HG02571 (cell line): ENCODE data around the gene MPO.

Experiments
- ATAC-seq: cut with Tn5 transposase; IDR thresholded peaks from one replicate; pipeline ENCODE4 v1.9.1; 2021; ENCODE audit warnings: mild to moderate bottlenecking, moderate library complexity; ENCODE audit not compliant: unreplicated experiment

Gene MPO

DNA sequence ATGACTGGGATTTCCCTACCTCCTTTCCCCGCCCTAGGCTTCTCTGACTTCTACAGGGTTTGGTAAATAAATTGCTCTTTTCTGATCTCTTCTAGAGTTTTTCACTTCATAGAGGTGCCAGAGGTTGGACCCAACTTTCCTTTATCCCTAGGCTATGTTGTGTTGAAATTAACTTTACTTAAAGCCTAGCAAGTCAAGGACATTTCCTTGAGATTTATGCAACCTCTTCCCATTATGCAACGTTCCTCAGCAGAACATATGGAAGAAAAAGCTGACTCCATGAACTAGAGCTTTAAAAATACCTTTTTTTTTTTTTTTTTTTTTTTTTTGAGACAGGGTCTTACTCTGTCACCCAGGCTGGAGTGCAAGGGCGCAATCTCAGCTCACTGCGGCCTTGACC lies 15.5 kb downstream of the MPO start:
- ATAC-seq, result no peak

DNA sequence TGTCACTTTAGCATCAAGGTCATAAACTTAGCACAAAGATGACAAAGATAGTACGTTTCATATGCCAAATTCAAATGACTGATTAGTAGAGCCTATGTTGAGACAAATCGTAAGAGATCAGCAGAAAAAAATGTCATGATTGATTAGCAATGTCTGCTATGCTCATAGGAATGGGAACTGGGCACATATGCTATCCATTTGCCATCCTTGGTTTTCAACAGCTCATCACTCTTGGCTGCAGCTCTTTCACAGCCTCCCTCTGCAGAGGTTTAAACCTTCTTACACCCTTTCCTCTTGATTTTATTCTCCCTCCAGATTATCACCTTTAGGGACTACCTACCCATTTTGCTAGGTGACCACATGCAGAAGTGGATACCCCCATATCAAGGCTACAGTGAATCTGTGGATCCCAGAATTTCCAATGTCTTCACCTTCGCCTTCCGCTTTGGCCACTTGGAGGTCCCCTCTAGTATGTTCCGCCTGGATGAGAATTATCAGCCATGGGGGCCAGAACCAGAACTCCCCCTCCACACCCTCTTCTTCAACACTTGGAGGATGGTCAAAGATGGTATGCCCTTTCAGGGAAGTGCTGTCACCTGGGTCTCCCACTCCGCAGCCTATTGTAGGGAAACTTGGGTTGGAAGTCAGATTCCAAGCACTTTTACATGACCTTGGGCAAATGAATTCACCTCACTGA lies 16.2 kb downstream of the MPO start:
- no peak for ATAC-seq

- ATAC-seq, result no peak
These were observed 17.0 kb downstream of the MPO start for GRCh38 chr17:58263773-58264172.

DNA sequence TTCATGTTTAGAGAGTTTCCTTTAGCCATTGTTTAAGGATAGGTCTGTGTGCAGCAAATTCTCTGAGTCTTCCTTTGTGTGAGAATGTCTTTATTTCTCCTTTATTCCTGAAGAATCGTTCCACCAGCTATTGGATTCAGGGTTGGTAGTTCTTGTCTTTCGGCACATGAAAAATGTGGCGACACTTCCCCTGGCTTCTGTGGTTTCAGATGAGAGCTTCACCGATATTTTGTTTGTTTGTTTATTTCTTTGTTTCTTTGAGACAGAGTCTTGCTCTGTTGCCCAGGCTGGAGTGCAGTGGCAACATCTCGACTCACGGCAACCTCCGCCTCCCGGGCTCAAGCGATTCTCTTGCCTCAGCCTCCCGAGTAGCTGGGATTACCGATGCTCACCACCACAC lies 18.6 kb downstream of the MPO start:
- no peak for ATAC-seq

DNA sequence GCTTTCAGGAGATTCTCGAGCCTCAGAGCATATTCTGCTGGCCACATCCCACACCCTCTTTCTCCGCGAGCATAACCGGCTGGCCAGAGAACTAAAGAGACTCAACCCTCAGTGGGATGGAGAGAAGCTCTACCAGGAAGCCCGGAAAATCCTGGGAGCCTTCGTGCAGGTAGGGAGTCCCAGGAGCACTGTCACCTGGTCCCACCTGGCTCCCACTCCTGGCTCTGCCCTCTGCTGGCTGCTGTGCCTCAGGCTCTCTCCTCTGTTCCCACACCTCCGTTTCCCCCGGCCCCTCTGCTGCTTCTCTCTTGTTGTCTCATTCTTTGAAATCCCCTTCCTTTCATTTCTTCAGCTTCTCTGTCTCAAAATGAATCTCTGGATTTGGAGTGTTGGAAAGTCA lies 25.9 kb downstream of the MPO start:
- ATAC-seq, result no peak

- ATAC-seq, result no peak
These were observed 27.7 kb downstream of the MPO start for GRCh38 chr17:58253082-58253481.

DNA sequence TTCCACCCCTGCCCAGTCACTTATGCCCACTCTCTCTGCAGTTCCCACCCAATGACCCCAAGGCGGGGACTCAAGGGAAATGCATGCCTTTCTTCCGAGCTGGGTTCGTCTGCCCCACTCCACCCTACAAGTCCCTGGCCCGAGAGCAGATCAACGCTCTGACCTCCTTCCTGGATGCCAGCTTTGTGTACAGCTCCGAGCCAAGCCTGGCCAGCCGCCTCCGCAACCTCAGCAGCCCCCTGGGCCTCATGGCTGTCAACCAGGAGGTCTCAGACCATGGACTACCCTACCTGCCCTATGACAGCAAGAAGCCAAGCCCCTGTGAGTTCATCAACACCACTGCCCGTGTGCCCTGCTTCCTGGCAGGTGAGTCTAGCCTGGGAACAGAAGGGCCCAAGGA lies 28.6 kb downstream of the MPO start:
- ATAC-seq, result no peak

- ATAC-seq, result no peak
These were observed 30.3 kb downstream of the MPO start for GRCh38 chr17:58250344-58251011.

GRCh38 chr17:58249270-58250133 lies 31.2 kb downstream of the MPO start:
- no peak for ATAC-seq

- ATAC-seq, result no peak
These were observed 31.8 kb downstream of the MPO start for GRCh38 chr17:58248955-58249269.

- ATAC-seq, result no peak
These were observed 33.0 kb downstream of the MPO start for GRCh38 chr17:58247511-58248363.

DNA sequence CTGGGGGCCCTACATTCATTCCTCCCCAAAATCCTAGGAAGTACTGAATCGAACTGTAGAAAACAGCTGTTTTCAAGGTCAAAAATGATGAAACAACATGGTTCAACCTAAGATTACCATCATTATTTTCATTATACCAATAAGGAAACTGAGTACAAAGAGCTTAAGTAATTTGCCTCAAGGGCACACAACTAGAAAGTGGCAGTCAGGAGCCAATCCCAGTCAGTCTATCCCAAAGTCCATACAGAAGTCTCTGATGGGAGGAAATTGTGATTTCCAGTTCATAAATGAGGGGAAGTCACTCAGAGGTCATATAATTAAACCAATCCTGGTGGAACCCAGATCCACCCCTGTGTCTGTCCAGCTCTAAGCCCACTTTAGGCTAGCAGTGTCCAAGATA lies 34.0 kb downstream of the MPO start:
- no peak for ATAC-seq

- ATAC-seq, result no peak
These were observed 34.5 kb downstream of the MPO start for GRCh38 chr17:58246104-58246740.

DNA sequence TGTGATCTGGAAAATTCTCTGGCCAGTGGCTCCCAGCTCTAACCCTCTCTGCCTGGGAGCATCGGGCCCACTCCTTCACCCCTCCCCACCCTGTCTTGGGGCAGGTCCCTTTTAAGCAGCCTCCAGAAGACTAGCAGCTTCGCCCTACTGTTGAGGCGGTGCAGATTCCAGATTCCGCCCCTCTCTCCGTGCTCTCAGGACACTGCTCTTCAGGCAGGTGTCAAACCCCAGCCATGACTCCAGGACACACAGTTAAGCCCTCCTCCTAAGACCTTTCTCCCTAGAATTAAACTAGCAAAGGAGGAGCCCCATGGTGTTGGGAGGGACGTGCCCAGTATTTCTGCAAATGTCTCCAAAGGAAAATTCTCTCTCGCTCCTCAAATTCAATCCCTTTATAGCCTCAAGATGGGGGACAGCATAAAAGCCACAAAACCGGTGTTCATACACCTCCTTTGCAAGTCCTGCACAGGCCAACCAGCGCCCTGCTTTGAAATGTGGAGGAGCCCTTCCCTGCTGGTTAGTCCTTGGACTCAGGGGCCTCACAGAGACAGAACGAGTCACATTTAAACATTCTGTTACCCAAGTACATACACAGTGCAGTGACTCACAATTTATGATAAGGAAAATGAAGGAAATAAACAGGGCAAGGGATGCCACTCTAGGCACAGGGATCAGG lies 35.2 kb downstream of the MPO start:
- no peak for ATAC-seq

GRCh38 chr17:58244963-58245362 lies 35.8 kb downstream of the MPO start:
- ATAC-seq, result no peak

DNA sequence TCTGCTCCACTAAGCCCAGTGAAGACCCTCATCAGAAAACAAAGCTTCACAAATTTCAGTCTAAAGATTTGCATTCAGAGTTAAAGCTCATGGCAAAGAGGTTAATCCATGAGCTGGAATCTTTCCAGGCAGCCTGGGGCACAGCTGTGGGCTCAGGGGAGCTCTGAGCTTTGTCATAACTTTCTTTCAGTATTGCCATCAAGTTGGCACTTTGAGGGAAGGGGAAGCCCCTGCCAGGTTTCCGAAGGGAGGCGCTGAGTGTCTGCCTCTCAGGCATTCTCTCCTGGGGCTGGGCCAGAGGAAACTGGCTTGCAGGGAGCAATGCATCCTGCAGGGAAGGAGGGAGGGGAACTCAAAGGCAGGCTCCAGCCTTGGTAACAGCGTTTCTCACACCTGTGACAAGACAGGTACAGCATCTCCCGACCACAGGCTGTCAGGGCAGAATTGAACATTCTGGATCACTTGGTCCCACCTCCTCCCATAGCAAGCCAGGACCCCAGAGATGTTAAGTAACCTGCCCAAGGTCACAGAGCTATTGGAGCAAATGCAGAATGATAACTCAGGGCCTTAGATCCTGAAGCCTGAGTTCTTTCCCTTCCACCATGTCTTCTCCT lies 38.5 kb downstream of the MPO start:
- no peak for ATAC-seq

DNA sequence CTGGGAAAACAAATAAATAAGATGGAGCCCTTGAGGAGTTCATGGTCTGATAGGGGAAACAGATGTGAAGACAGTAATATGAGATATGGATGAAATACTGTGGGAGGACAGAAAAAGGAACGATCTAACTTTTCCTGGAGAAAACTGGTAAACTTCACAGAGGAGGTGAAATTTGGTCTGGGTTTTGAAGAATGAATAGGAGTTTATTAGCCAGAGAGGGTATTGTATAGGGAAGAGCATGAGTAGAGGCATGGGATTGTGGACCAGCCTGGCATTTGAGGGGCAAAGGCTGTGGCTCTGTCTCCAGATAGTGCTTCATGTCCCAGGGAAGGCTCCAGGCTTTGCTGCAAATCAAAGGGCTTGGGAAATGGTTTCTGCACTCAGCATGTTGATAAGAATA lies 40.7 kb downstream of the MPO start:
- ATAC-seq, result no peak

GRCh38 chr17:58238147-58238634 lies 42.5 kb downstream of the MPO start, which contains the start of gene LPO:
Gene LPO, plus strand, starts transcription at chr17:58238584. Its CDS starts 4,396 bp downstream, at chr17:58242980.
- no peak for ATAC-seq

DNA sequence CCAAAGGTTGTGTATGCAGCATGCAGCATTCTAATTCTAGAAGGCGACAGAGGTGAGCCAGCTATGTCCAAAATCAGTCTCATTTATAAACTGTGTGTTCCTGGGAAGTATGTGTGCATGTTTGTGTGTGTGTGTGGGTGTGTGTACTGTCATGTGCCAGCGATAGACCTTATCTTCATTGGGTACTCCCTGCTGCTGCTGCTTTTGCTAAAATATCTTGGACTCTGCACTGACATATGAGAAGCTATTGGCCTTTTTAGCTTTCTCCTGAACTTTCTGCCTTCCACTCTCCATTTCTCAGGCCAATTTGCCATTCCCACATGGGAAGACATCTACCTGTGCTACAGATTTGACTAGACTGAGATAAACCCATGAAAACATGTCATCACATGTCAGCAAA lies 44.3 kb downstream of the MPO start:
- no peak for ATAC-seq
